GM12872 (cell line): ENCODE results near the gene LGALSL.

Source experiments
- TF ChIP-seq, protein P1 (sequence below): IDR thresholded peaks from 3 replicates; pipeline ENCODE4 v1.5.1; 2011; ENCODE audit warnings: low read depth, mild to moderate bottlenecking, low read length, moderate library complexity; ENCODE audit not compliant: insufficient read depth

The LGALSL gene

DNA sequence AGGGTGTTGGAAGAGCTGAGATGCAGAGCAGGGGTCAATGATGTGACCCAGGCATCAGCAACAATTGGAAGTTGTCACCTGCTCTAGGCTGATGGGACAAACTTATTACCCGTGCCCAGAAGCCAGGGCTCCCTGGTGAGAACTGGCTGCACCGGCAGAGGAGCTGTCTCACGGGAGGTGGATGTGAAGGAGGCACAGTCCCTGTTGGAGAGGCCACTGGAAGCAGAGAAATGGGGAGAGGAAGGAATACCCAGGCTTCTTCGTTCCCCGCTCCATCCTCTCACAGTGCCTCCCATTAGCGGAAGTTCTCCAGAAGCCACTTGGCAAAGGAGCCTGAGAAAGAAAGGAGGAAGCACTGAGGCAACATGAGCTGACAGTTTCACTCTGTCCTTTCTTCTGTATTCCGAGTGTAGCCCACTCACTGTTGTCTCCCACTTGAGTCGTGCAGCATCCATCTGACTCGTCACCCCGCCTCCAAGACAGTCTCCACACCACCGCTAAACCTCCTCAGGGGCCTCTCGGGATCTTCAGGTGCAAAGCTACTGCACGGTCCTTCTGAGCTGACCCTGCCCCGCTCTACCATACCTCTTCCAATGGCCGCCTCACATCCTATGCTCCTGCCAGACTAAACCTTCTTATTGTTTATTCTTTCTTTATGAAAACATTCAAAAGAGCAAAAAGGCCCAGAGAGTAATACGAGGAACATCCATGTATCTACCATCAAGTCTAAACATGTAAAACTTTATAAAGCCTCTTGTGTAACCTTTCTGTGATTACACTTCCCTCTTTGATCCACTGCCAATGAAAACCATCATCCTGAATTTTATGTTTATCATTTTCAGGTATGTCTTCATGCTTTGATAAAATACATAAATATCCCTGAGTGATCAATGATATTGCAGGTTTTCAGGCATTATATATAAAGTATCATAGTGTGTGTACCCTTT is 51.1 kb downstream of the LGALSL start:
- TF ChIP-seq, protein P1, sequence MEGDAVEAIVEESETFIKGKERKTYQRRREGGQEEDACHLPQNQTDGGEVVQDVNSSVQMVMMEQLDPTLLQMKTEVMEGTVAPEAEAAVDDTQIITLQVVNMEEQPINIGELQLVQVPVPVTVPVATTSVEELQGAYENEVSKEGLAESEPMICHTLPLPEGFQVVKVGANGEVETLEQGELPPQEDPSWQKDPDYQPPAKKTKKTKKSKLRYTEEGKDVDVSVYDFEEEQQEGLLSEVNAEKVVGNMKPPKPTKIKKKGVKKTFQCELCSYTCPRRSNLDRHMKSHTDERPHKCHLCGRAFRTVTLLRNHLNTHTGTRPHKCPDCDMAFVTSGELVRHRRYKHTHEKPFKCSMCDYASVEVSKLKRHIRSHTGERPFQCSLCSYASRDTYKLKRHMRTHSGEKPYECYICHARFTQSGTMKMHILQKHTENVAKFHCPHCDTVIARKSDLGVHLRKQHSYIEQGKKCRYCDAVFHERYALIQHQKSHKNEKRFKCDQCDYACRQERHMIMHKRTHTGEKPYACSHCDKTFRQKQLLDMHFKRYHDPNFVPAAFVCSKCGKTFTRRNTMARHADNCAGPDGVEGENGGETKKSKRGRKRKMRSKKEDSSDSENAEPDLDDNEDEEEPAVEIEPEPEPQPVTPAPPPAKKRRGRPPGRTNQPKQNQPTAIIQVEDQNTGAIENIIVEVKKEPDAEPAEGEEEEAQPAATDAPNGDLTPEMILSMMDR, result no peak

DNA sequence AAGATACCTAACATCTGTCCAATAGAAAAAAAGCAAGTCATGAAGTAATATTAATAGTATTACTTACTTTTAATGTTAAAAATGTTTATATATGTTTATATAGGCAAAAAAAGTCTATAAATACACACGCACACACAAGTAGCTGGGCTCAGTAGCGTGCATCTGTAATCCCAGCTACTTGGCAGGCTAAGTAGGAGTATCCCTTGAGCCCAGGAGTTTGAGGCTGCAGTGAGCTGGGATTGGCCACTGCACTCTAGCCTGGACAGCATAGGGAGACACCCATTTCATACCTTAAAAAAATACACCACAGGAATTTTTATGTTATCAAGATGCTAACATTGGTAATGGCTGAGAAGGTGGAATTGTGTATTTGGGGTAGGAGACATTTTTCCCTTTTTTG is 52.7 kb downstream of the LGALSL start:
- TF ChIP-seq, protein P1, result no peak
